Spleen (tissue), 7 donors: Measurements from ENCODE around the gene MMP12.

Experiments used
- POLR2A ChIP-seq, 3 donors: fragments of 450-650 bp; IDR thresholded peaks; one replicate each; pipeline ENCODE4 v1.5.1; 2017; ENCODE audit warnings: antibody characterized with exemption in 3 of 3, mild to moderate bottlenecking in 1 of 3
- POLR2AphosphoS5 ChIP-seq, 3 donors: sonication (generic); formaldehyde crosslinking; IDR thresholded peaks; one replicate each; pipeline ENCODE4 v1.5.1; 2017; ENCODE audit warnings: antibody characterized with exemption in 3 of 3
- TF ChIP-seq, protein P1 (sequence below), 11 experiments: fragments of 200-600 bp in 7 of 11; fragments of 450-650 bp in 4 of 11; sonication (generic) in 4 of 11; IDR thresholded peaks in 8 of 11; conservative IDR thresholded peaks in 3 of 11; 1 replicate in 7 of 11; 2 replicates in 4 of 11; pipeline versions ENCODE4 v1.4.0 to v1.8.0; 2016 to 2021; ENCODE audit warnings: antibody characterized with exemption in 11 of 11, inconsistent platforms in 4 of 11, mild to moderate bottlenecking in 1 of 11
- donor health status: DM: no; HTN: no; CAD: no; lungs with moderate emphysema.
- donor health status: DM: no; HTN: no; CAD: no.
- donor health status: DM: no; HTN: no; CAD: no.

GRCh38 chr11:102911758-102912481 lies 37.1 kb upstream of the MMP12 start:
- TF ChIP-seq, protein P1, sequence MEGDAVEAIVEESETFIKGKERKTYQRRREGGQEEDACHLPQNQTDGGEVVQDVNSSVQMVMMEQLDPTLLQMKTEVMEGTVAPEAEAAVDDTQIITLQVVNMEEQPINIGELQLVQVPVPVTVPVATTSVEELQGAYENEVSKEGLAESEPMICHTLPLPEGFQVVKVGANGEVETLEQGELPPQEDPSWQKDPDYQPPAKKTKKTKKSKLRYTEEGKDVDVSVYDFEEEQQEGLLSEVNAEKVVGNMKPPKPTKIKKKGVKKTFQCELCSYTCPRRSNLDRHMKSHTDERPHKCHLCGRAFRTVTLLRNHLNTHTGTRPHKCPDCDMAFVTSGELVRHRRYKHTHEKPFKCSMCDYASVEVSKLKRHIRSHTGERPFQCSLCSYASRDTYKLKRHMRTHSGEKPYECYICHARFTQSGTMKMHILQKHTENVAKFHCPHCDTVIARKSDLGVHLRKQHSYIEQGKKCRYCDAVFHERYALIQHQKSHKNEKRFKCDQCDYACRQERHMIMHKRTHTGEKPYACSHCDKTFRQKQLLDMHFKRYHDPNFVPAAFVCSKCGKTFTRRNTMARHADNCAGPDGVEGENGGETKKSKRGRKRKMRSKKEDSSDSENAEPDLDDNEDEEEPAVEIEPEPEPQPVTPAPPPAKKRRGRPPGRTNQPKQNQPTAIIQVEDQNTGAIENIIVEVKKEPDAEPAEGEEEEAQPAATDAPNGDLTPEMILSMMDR (IDR thresholded peaks at IDR 0.05 in 8 of 11, conservative IDR thresholded peaks at IDR 0.05 in 3 of 11): no peak
- TF ChIP-seq POLR2A (IDR thresholded peaks at IDR 0.05): no peak
- no peak for TF ChIP-seq POLR2AphosphoS5 (IDR thresholded peaks at IDR 0.05)
